Left forelimb (tissue), 1 donor: Measurements from ENCODE around the gene ABLIM2.

Source experiments
- DNase-seq: peaks from one replicate; pipeline ENCODE4 v3.0.0-alpha.2; 2018; ENCODE audit warnings: low spot score

ABLIM2 gene

GRCh38 chr4:8067945-8068896, 90.4 kb downstream of the ABLIM2 start:
- DNase-seq: no peak

- no peak for DNase-seq
These were observed 91.2 kb downstream of the ABLIM2 start for GRCh38 chr4:8067274-8067936.

GRCh38 chr4:8066336-8066931, 92.2 kb downstream of the ABLIM2 start:
- no peak for DNase-seq

GRCh38 chr4:8063974-8064563, 94.5 kb downstream of the ABLIM2 start:
- DNase-seq: no peak

GRCh38 chr4:8061573-8061972, 97.0 kb downstream of the ABLIM2 start:
- no peak for DNase-seq

GRCh38 chr4:8061145-8061544, 97.5 kb downstream of the ABLIM2 start:
- DNase-seq: no peak

GRCh38 chr4:8060632-8061031, 98.0 kb downstream of the ABLIM2 start:
- no peak for DNase-seq

GRCh38 chr4:8058031-8058479, 100.6 kb downstream of the ABLIM2 start:
- no peak for DNase-seq

- no peak for DNase-seq
These were observed 103.4 kb downstream of the ABLIM2 start for GRCh38 chr4:8055206-8055605.

- DNase-seq: no peak
These were observed 104.7 kb downstream of the ABLIM2 start for GRCh38 chr4:8053688-8054449.

- no peak for DNase-seq
These were observed 106.4 kb downstream of the ABLIM2 start for GRCh38 chr4:8052160-8052691.

GRCh38 chr4:8051644-8052043, 107.0 kb downstream of the ABLIM2 start:
- no peak for DNase-seq

- peak; percentile 81 for DNase-seq
These were observed 107.9 kb downstream of the ABLIM2 start for GRCh38 chr4:8050555-8051206.

- no peak for DNase-seq
These were observed 108.4 kb downstream of the ABLIM2 start for GRCh38 chr4:8050180-8050554.

- DNase-seq: no peak
These were observed 109.5 kb downstream of the ABLIM2 start for GRCh38 chr4:8048856-8049676.

- no peak for DNase-seq
These were observed 110.6 kb downstream of the ABLIM2 start for GRCh38 chr4:8047837-8048678.

- no peak for DNase-seq
These were observed 111.6 kb downstream of the ABLIM2 start for GRCh38 chr4:8046925-8047541.

- no peak for DNase-seq
These were observed 112.7 kb downstream of the ABLIM2 start for GRCh38 chr4:8045909-8046308.

GRCh38 chr4:8044699-8045098, 113.9 kb downstream of the ABLIM2 start:
- no peak for DNase-seq
